Trophoblast cell (in vitro differentiated cells and primary cell): ENCODE measurements around the gene PRMT9.

Experiments used
- DNase-seq, 2 donors: peaks; one replicate each; pipeline ENCODE4 v3.0.0-alpha.2; 2016
- H2AFZ ChIP-seq: 2 replicates; pipeline ENCODE4 v1.6.1; 2013; ENCODE audit warnings: low read length, moderate library complexity, mild to moderate bottlenecking; ENCODE audit not compliant: insufficient read depth, poor library complexity
- H2AK5ac ChIP-seq: 2 replicates; pipeline ENCODE4 v1.6.1; 2013; ENCODE audit warnings: mild to moderate bottlenecking, low read length
- H2BK120ac ChIP-seq: 2 replicates; pipeline ENCODE4 v1.6.1; 2013; ENCODE audit warnings: low read length, mild to moderate bottlenecking, moderate library complexity; ENCODE audit not compliant: insufficient read depth, poor library complexity
- H2BK12ac ChIP-seq: 2 replicates; pipeline ENCODE4 v1.6.1; 2013; ENCODE audit warnings: mild to moderate bottlenecking, low read length, moderate library complexity
- H2BK5ac ChIP-seq: 2 replicates; pipeline ENCODE4 v1.6.1; 2013; ENCODE audit warnings: low read length, low read depth, moderate library complexity, mild to moderate bottlenecking; ENCODE audit not compliant: poor library complexity
- H3K14ac ChIP-seq: 2 replicates; pipeline ENCODE4 v1.6.1; 2013; ENCODE audit warnings: mild to moderate bottlenecking, low read length
- H3K18ac ChIP-seq: 2 replicates; pipeline ENCODE4 v1.6.1; 2013; ENCODE audit warnings: mild to moderate bottlenecking, low read length
- H3K23ac ChIP-seq: 2 replicates; pipeline ENCODE4 v1.6.1; 2013; ENCODE audit warnings: low read length
- H3K27ac ChIP-seq: 2 replicates; pipeline ENCODE4 v1.5.1; 2013; ENCODE audit warnings: low read depth, mild to moderate bottlenecking, inconsistent platforms, low read length, moderate library complexity
- H3K27me3 ChIP-seq: 2 replicates; pipeline ENCODE4 v1.6.1; 2013; ENCODE audit warnings: inconsistent platforms, mild to moderate bottlenecking, low read length, moderate library complexity; ENCODE audit not compliant: insufficient read depth
- H3K36me3 ChIP-seq, 2 experiments: 1 replicate in 1 of 2; 2 replicates in 1 of 2; pipeline ENCODE4 v1.6.1; 2013; ENCODE audit warnings: low read length in 2 of 2, mild to moderate bottlenecking in 2 of 2, moderate library complexity in 1 of 2; ENCODE audit not compliant: insufficient read depth in 2 of 2, control insufficient read depth in 1 of 2
- H3K4ac ChIP-seq: 2 replicates; pipeline ENCODE4 v1.6.1; 2013; ENCODE audit warnings: low read depth, mild to moderate bottlenecking, low read length, moderate library complexity
- H3K4me1 ChIP-seq, 2 experiments: 1 replicate in 1 of 2; 2 replicates in 1 of 2; pipeline ENCODE4 v1.6.1; 2013; ENCODE audit warnings: low read length in 2 of 2, mild to moderate bottlenecking in 2 of 2, moderate library complexity in 1 of 2; ENCODE audit not compliant: insufficient read depth in 2 of 2, control insufficient read depth in 1 of 2
- H3K4me2 ChIP-seq: 2 replicates; pipeline ENCODE4 v1.6.1; 2013; ENCODE audit warnings: inconsistent platforms, mild to moderate bottlenecking, low read length, moderate library complexity
- H3K4me3 ChIP-seq: 2 replicates; pipeline ENCODE4 v1.5.1; 2013; ENCODE audit warnings: mild to moderate bottlenecking, low read depth, low read length, inconsistent platforms
- H3K79me1 ChIP-seq: one replicate; pipeline ENCODE4 v1.6.1; 2013; ENCODE audit warnings: low read length
- H3K79me2 ChIP-seq: 2 replicates; pipeline ENCODE4 v1.6.1; 2013; ENCODE audit warnings: low read length, mild to moderate bottlenecking; ENCODE audit not compliant: control insufficient read depth, insufficient read depth, poor library complexity
- H3K9ac ChIP-seq: 2 replicates; pipeline ENCODE4 v1.6.1; 2013; ENCODE audit warnings: mild to moderate bottlenecking, low read length
- H3K9me3 ChIP-seq: 2 replicates; pipeline ENCODE4 v1.6.1; 2013; ENCODE audit warnings: low read depth, mild to moderate bottlenecking, control low read depth, inconsistent platforms, low read length; ENCODE audit not compliant: insufficient read depth
- H4K12ac ChIP-seq: 2 replicates; pipeline ENCODE4 v1.6.1; 2013; ENCODE audit warnings: low read depth, mild to moderate bottlenecking, low read length, moderate library complexity
- H4K8ac ChIP-seq: 2 replicates; pipeline ENCODE4 v1.6.1; 2013; ENCODE audit warnings: low read depth, mild to moderate bottlenecking, low read length, moderate library complexity
- H4K91ac ChIP-seq: one replicate; pipeline ENCODE4 v1.6.1; 2013; ENCODE audit warnings: low read depth, mild to moderate bottlenecking, low read length, moderate library complexity
- WGBS: extraction: QIAGEN DNeasy Blood & Tissue Kit; methylation state at CpG from one replicate; pipeline ENCODE4 v1.1.7; 2013; ENCODE audit warnings: missing lambda C conversion rate; ENCODE audit not compliant: insufficient read length, insufficient coverage; ENCODE audit errors: extremely low coverage; 5-methylcytosine and 5-hydroxymethylcytosine counted together

PRMT9 gene

DNA sequence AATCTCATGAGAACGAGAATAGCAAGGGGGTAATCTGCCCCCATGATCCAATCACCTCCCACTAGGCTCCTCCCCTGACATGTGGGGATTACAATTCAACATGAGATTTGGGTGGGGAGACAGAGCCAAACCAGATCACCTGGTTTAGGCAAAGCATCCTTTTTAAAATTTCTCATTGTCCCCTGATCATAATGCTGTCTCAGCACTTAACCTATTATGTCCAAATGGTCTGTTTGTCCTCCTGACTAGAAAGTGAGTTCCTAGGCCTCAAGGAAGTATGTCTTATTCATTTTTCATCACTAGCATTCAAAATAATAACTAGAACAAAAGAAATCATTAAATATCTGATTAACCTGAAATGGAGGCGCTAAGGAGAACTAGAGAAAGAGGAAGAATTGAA lies 7.9 kb upstream of the PRMT9 start:
- no peak overlapping the region for H3K9ac ChIP-seq
- WGBS = no CpG with 5 or more reads among the region's 2 CpGs
- no peak overlapping the region for H3K14ac ChIP-seq

DNA sequence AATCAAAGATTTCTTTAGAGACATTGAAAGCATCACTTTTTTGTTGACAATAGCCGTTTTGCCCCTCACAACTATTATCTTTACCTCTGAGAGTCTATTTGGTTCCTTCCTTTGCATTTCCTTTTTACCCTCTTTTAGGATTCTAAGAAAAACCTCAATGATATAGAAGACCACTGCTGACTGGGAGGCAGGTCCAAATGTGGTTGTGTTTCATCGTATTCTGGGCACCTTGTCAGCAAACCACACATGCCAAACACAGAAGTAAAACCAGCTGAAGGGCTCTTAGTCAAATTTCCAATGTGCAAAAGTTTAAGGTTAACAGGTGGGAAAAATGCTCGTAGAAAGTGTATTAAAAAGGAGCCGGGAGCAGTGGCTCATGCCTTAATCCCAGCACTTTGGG lies 5.1 kb upstream of the PRMT9 start:
- no peaks in the 10 kb centered on the region for H3K9me3 ChIP-seq

More for the DNA sequence above, 7.9 kb upstream of the PRMT9 start:
- no peak overlapping the region for H4K91ac ChIP-seq
- no peak overlapping the region for H2AFZ ChIP-seq
- H3K79me1 ChIP-seq = no peaks in the 10 kb centered on the region
- no peak overlapping the region for H3K4ac ChIP-seq
- H3K9me3 ChIP-seq = no peaks in the 10 kb centered on the region
- no peak overlapping the region for H3K4me2 ChIP-seq
- H3K27me3 ChIP-seq = no peaks in the 10 kb centered on the region
- no peak overlapping the region for H3K4me3 ChIP-seq
- H4K8ac ChIP-seq = no peak overlapping the region
- H2BK12ac ChIP-seq = no peak overlapping the region
- no peak for DNase-seq
- no peak overlapping the region for H3K23ac ChIP-seq
- H2BK5ac ChIP-seq = no peak overlapping the region
- H3K27ac ChIP-seq = no peak overlapping the region
- H4K12ac ChIP-seq = no peak overlapping the region
- no peaks in the 10 kb centered on the region for H3K36me3 ChIP-seq
- no peak overlapping the region for H3K18ac ChIP-seq
- no peaks in the 10 kb centered on the region for H3K79me2 ChIP-seq
- no peaks in the 10 kb centered on the region for H3K4me1 ChIP-seq
- no peak overlapping the region for H2AK5ac ChIP-seq
- no peak overlapping the region for H2BK120ac ChIP-seq

DNA sequence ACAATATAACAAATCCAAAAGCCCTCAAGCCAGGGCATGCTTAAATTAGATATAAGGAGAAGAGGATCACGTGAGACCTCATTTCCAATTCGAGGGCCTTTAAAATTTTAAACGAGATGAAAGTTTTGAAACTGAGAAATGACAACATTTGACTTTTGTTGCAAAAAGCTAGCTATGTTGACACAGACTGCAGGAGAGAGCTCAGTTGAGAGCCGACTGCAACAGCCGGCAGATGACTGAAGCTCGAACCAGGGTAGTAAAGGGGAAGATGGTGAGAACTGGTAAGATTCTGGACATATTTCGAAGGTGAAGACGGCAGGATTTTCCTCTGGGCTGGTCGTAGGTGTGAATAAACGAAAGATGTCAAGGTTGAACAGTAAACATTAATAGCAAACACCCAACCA lies 773 bp downstream of the PRMT9 start:
- peak in 1 of 2 donors; percentile 53 for DNase-seq
- Histone ChIP-seq H4K12ac (no peak overlapping the region), H2BK5ac (no peak overlapping the region), H3K9me3 (no peaks in the 10 kb centered on the region), H3K18ac (no peak overlapping the region), H4K91ac (no peak overlapping the region), H3K4me3 (no peak overlapping the region), H2BK12ac (no peak overlapping the region), H3K9ac (peak overlapping the region; percentile 65), H3K36me3 (peaks cover 2 to 7% of the 10 kb centered on the region in 2 experiments), H4K8ac (no peak overlapping the region), H3K23ac (no peak overlapping the region), H3K79me1 (peaks cover 6% of the 10 kb centered on the region), H3K4me1 (peaks cover 0 to 3% of the 10 kb centered on the region in 2 experiments), H3K27ac (no peak overlapping the region), H3K4me2 (peak overlapping the region; percentile 69), H2AK5ac (no peak overlapping the region), H3K4ac (no peak overlapping the region), H2BK120ac (no peak overlapping the region), H3K27me3 (no peaks in the 10 kb centered on the region), H2AFZ (no peak overlapping the region), H3K79me2 (peaks cover 3% of the 10 kb centered on the region), H3K14ac (no peak overlapping the region)
- no CpG with 5 or more reads among the region's 10 CpGs for WGBS

More for the DNA sequence above, 5.1 kb upstream of the PRMT9 start:
- no peak overlapping the region for H3K4me2 ChIP-seq
- no peak overlapping the region for H3K27ac ChIP-seq
- no peak overlapping the region for H4K12ac ChIP-seq
- no peak overlapping the region for H2AFZ ChIP-seq
- H2BK12ac ChIP-seq = no peak overlapping the region
- H3K18ac ChIP-seq = no peak overlapping the region
- no peak for DNase-seq
- no peak overlapping the region for H4K8ac ChIP-seq
- H3K79me2 ChIP-seq = no peaks in the 10 kb centered on the region
- no peaks in the 10 kb centered on the region for H3K36me3 ChIP-seq
- H3K23ac ChIP-seq = no peak overlapping the region
- H4K91ac ChIP-seq = no peak overlapping the region
- H3K27me3 ChIP-seq = no peaks in the 10 kb centered on the region
- no peak overlapping the region for H3K4ac ChIP-seq
- no peak overlapping the region for H3K14ac ChIP-seq
- peaks cover 0 to 3% of the 10 kb centered on the region in 2 experiments for H3K4me1 ChIP-seq
- H3K4me3 ChIP-seq = no peak overlapping the region
- no peak overlapping the region for H3K9ac ChIP-seq
- H2BK5ac ChIP-seq = no peak overlapping the region
- H3K79me1 ChIP-seq = peaks cover 3% of the 10 kb centered on the region
- H2AK5ac ChIP-seq = no peak overlapping the region
- no peak overlapping the region for H2BK120ac ChIP-seq
- no CpG with 5 or more reads among the region's 4 CpGs for WGBS

DNA sequence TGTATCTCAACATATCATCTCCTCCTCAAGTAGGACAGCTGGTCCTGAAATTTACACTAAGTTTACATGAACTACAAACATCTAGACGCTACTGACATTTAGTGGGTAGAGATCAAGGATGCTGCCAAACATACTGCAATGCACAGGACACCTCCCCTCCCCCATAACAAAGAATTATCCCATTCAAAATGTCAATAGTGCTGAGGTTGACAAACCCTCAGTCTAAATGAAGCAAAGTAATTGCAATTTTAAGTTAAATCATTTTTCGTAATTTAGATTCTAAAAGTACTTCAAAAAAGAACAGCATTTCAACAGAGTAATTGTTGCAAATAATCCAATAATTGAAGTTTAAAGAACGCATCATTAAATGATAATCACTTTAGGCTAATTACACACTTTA lies 1.2 kb downstream of the PRMT9 start:
- H3K4me2 ChIP-seq = no peak overlapping the region
- peaks cover 3% of the 10 kb centered on the region for H3K79me2 ChIP-seq
- no peak overlapping the region for H4K8ac ChIP-seq
- peaks cover 2 to 7% of the 10 kb centered on the region in 2 experiments for H3K36me3 ChIP-seq
- DNase-seq = no peak
- H3K79me1 ChIP-seq = peaks cover 6% of the 10 kb centered on the region
- no peak overlapping the region for H4K91ac ChIP-seq
- peaks cover 0 to 3% of the 10 kb centered on the region in 2 experiments for H3K4me1 ChIP-seq
- H2BK5ac ChIP-seq = no peak overlapping the region
- no peak overlapping the region for H2BK12ac ChIP-seq
- no peak overlapping the region for H2BK120ac ChIP-seq
- no peak overlapping the region for H3K27ac ChIP-seq
- no peak overlapping the region for H2AFZ ChIP-seq
- no CpG with 5 or more reads among the region's 3 CpGs for WGBS
- H3K18ac ChIP-seq = no peak overlapping the region
- no peak overlapping the region for H2AK5ac ChIP-seq
- no peak overlapping the region for H3K4ac ChIP-seq
- no peaks in the 10 kb centered on the region for H3K9me3 ChIP-seq
- H4K12ac ChIP-seq = no peak overlapping the region
- H3K23ac ChIP-seq = no peak overlapping the region
- H3K9ac ChIP-seq = no peak overlapping the region
- H3K27me3 ChIP-seq = no peaks in the 10 kb centered on the region
- no peak overlapping the region for H3K14ac ChIP-seq
- H3K4me3 ChIP-seq = no peak overlapping the region
